DND-41 (cell line): ENCODE results near the gene TLX1.

Experiments used
- ATAC-seq: fragments of 200-7000 bp; cut with Tn5 transposase; 3 replicates; pipeline ENCODE4 v1.9.1; 2021; ENCODE audit warnings: low read depth; ENCODE audit not compliant: insufficient read depth
- DNase-seq: peaks from one replicate; pipeline ENCODE4 v3.0.0-alpha.2; 2020
- H2AFZ ChIP-seq: 2 replicates; pipeline ENCODE4 v1.6.0; 2012; ENCODE audit warnings: low read depth, low read length
- H3K27ac ChIP-seq: 2 replicates; pipeline ENCODE4 v1.5.1; 2012; ENCODE audit warnings: low read length, inconsistent platforms
- H3K27me3 ChIP-seq: fragments of 200-600 bp; sonication (generic); 2 replicates; pipeline ENCODE4 v1.6.0; 2012; ENCODE audit warnings: low read length, mild to moderate bottlenecking, inconsistent platforms; ENCODE audit not compliant: insufficient read depth, poor library complexity
- H3K36me3 ChIP-seq: 2 replicates; pipeline ENCODE4 v1.5.1; 2012; ENCODE audit warnings: low read length, inconsistent platforms; ENCODE audit not compliant: insufficient read depth
- H3K4me1 ChIP-seq: 2 replicates; pipeline ENCODE4 v1.5.1; 2012; ENCODE audit warnings: mild to moderate bottlenecking, low read length; ENCODE audit not compliant: insufficient read depth
- H3K4me2 ChIP-seq: 2 replicates; pipeline ENCODE4 v1.6.0; 2012; ENCODE audit warnings: mild to moderate bottlenecking, moderate library complexity, low read length, inconsistent platforms; ENCODE audit not compliant: insufficient read depth
- H3K4me3 ChIP-seq, 2 experiments: fragments of 200-600 bp in 1 of 2; shearing (Covaris generic) in 1 of 2; 2 replicates each; pipeline ENCODE4 v1.5.1; 2012 to 2016; ENCODE audit warnings: inconsistent platforms in 2 of 2, low read length in 2 of 2, mild to moderate bottlenecking in 2 of 2, low read depth in 1 of 2, moderate library complexity in 1 of 2
- H3K79me2 ChIP-seq: 2 replicates; pipeline ENCODE4 v1.6.0; 2012; ENCODE audit warnings: low read length, inconsistent platforms; ENCODE audit not compliant: insufficient read depth
- H3K9ac ChIP-seq: 2 replicates; pipeline ENCODE4 v1.6.0; 2012; ENCODE audit warnings: low read depth, mild to moderate bottlenecking, inconsistent platforms, low read length, moderate library complexity
- H3K9me3 ChIP-seq: 2 replicates; pipeline ENCODE4 v1.5.1; 2012; ENCODE audit warnings: low read length, moderate library complexity, mild to moderate bottlenecking, inconsistent platforms; ENCODE audit not compliant: insufficient read depth, severe bottlenecking
- H4K20me1 ChIP-seq: 2 replicates; pipeline ENCODE4 v1.6.0; 2012; ENCODE audit warnings: low read length; ENCODE audit not compliant: insufficient read depth
- EZH2 ChIP-seq: IDR thresholded peaks from 3 replicates; pipeline ENCODE4 v1.6.1; 2012; ENCODE audit warnings: borderline replicate concordance, low read depth, mild to moderate bottlenecking, moderate library complexity, low read length, inconsistent platforms; ENCODE audit not compliant: severe bottlenecking
- TF ChIP-seq, protein P1 (sequence below): IDR thresholded peaks from 2 replicates; pipeline ENCODE4 v1.5.1; 2012; ENCODE audit warnings: borderline replicate concordance, low read length, moderate library complexity, mild to moderate bottlenecking; ENCODE audit not compliant: poor library complexity, severe bottlenecking; ENCODE audit errors: extremely low read depth

TLX1 gene

DNA sequence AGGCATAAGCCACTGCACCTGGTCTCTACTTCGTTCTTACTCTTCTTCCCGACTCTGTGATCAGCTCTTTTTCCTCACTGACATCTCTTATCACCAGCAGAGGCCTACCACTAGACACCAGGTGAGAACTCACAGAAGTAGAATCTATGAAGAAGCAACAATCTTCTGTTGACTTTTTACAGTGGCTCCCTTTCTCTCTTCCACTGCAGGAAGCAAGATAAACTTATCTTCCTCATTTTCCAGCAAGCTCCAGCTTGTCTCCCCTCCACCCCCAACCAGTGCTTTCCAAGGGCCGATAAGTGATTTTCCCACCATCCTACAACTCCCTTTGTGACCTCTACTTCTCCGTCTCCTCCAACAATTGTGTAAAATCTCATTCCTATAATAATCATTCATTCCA, 45.5 kb downstream of the TLX1 start:
- DNase-seq, result no peak
- TF ChIP-seq, protein P1, sequence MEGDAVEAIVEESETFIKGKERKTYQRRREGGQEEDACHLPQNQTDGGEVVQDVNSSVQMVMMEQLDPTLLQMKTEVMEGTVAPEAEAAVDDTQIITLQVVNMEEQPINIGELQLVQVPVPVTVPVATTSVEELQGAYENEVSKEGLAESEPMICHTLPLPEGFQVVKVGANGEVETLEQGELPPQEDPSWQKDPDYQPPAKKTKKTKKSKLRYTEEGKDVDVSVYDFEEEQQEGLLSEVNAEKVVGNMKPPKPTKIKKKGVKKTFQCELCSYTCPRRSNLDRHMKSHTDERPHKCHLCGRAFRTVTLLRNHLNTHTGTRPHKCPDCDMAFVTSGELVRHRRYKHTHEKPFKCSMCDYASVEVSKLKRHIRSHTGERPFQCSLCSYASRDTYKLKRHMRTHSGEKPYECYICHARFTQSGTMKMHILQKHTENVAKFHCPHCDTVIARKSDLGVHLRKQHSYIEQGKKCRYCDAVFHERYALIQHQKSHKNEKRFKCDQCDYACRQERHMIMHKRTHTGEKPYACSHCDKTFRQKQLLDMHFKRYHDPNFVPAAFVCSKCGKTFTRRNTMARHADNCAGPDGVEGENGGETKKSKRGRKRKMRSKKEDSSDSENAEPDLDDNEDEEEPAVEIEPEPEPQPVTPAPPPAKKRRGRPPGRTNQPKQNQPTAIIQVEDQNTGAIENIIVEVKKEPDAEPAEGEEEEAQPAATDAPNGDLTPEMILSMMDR, result no peak
- TF ChIP-seq EZH2, result no peak
- H3K79me2 ChIP-seq, result no peaks in the 10 kb centered on the region
- H3K9me3 ChIP-seq, result no peaks in the 10 kb centered on the region
- peaks cover 1% of the 10 kb centered on the region for H3K27me3 ChIP-seq
- ATAC-seq, result no peak
- H4K20me1 ChIP-seq, result no peaks in the 10 kb centered on the region
- no peak overlapping the region for H2AFZ ChIP-seq
- H3K27ac ChIP-seq, result no peak overlapping the region
- H3K4me1 ChIP-seq, result no peaks in the 10 kb centered on the region
- no peak overlapping the region for H3K4me3 ChIP-seq
- H3K4me2 ChIP-seq, result no peak overlapping the region
- no peaks in the 10 kb centered on the region for H3K36me3 ChIP-seq
- no peak overlapping the region for H3K9ac ChIP-seq

- Histone ChIP-seq H3K9ac (no peak overlapping the region), H3K4me3 (no peak overlapping the region), H3K79me2 (no peaks in the 10 kb centered on the region), H3K27me3 (peaks cover 3% of the 10 kb centered on the region), H3K4me2 (no peak overlapping the region), H3K9me3 (no peaks in the 10 kb centered on the region), H3K27ac (no peak overlapping the region), H4K20me1 (no peaks in the 10 kb centered on the region), H3K4me1 (no peaks in the 10 kb centered on the region), H3K36me3 (no peaks in the 10 kb centered on the region), H2AFZ (no peak overlapping the region)
- TF ChIP-seq, protein P1, result no peak
- no peak for TF ChIP-seq EZH2
- DNase-seq (no peak), ATAC-seq (no peak)
Measured at GRCh38 chr10:101182936-101183335, 51.8 kb downstream of the TLX1 start.

- Histone ChIP-seq H4K20me1 (no peaks in the 10 kb centered on the region), H3K9me3 (no peaks in the 10 kb centered on the region), H3K27ac (no peak overlapping the region), H3K9ac (no peak overlapping the region), H2AFZ (no peak overlapping the region), H3K27me3 (peaks cover 3% of the 10 kb centered on the region), H3K79me2 (no peaks in the 10 kb centered on the region), H3K4me2 (no peak overlapping the region), H3K4me1 (no peaks in the 10 kb centered on the region), H3K4me3 (no peak overlapping the region), H3K36me3 (no peaks in the 10 kb centered on the region)
- TF ChIP-seq, protein P1, result no peak
- TF ChIP-seq EZH2, result no peak
- DNase-seq, result no peak
- ATAC-seq, result no peak
Measured at GRCh38 chr10:101183458-101184183, 52.5 kb downstream of the TLX1 start.
